Liver (tissue), 9 donors: ENCODE measurements around the gene SLFN12L. TPM values are rescaled to one million over a fixed set of nuclear protein-coding genes. Genes with fewer than 3 reads are reported as not detected.

ENCODE experiments used
- DNase-seq: peaks from one replicate; pipeline ENCODE4 v3.0.0-alpha.2; 2017; ENCODE audit warnings: low spot score
- H3K27ac ChIP-seq, 2 donors: one replicate each; pipeline ENCODE4 v1.7.0; 2013; ENCODE audit warnings: inconsistent platforms in 2 of 2, low read length in 2 of 2, control low read depth in 1 of 2, low read depth in 1 of 2, mild to moderate bottlenecking in 1 of 2
- H3K27me3 ChIP-seq, 4 donors: one replicate each; pipeline versions ENCODE4 v1.6.1 to v1.7.0; 2013; ENCODE audit warnings: low read length in 3 of 4, inconsistent platforms in 1 of 4, mild to moderate bottlenecking in 1 of 4, moderate library complexity in 1 of 4; ENCODE audit not compliant: control insufficient read depth in 4 of 4, insufficient read depth in 4 of 4
- H3K36me3 ChIP-seq, 4 donors: one replicate each; pipeline versions ENCODE4 v1.6.1 to v1.7.0; 2013; ENCODE audit warnings: low read length in 3 of 4, mild to moderate bottlenecking in 3 of 4, low read depth in 1 of 4, moderate library complexity in 1 of 4; ENCODE audit not compliant: control insufficient read depth in 4 of 4, insufficient read depth in 3 of 4
- H3K4me1 ChIP-seq, 4 donors: one replicate each; pipeline versions ENCODE4 v1.6.1 to v1.7.0; 2013; ENCODE audit warnings: low read length in 3 of 4, mild to moderate bottlenecking in 3 of 4, moderate library complexity in 1 of 4; ENCODE audit not compliant: control insufficient read depth in 4 of 4, insufficient read depth in 4 of 4
- H3K4me3 ChIP-seq, 3 donors: one replicate each; pipeline versions ENCODE4 v1.6.1 to v1.7.0; 2013; ENCODE audit warnings: low read length in 3 of 3, control low read depth in 1 of 3, low read depth in 1 of 3, mild to moderate bottlenecking in 1 of 3
- H3K9ac ChIP-seq, 2 donors: one replicate each; pipeline ENCODE4 v1.7.0; 2013; ENCODE audit warnings: low read length in 2 of 2, mild to moderate bottlenecking in 2 of 2, moderate library complexity in 2 of 2, control low read depth in 1 of 2, low read depth in 1 of 2
- H3K9me3 ChIP-seq, 4 donors: one replicate each; pipeline versions ENCODE4 v1.6.1 to v1.7.0; 2013; ENCODE audit warnings: low read length in 3 of 4; ENCODE audit not compliant: control insufficient read depth in 4 of 4
- EGR1 ChIP-seq, 2 donors: IDR thresholded peaks; 2 replicates each; pipeline ENCODE4 v1.6.1; 2016 to 2018; ENCODE audit warnings: antibody characterized with exemption in 2 of 2, low read depth in 2 of 2
- FOXA1 ChIP-seq: IDR thresholded peaks from 2 replicates; pipeline ENCODE4 v1.6.1; 2016; ENCODE audit warnings: antibody characterized with exemption
- FOXA2 ChIP-seq: IDR thresholded peaks from 2 replicates; pipeline ENCODE4 v1.6.1; 2016; ENCODE audit warnings: antibody characterized with exemption
- GABPA ChIP-seq, 2 donors: IDR thresholded peaks in 1 of 2; conservative IDR thresholded peaks in 1 of 2; 2 replicates each; pipeline ENCODE4 v1.6.1; 2016; ENCODE audit warnings: antibody characterized with exemption in 2 of 2, mild to moderate bottlenecking in 1 of 2, moderate library complexity in 1 of 2
- HNF4A ChIP-seq, 2 donors: conservative IDR thresholded peaks; 2 replicates each; pipeline ENCODE4 v1.6.1; 2016; ENCODE audit warnings: antibody characterized with exemption in 2 of 2, mild to moderate bottlenecking in 2 of 2
- HNF4G ChIP-seq: IDR thresholded peaks from 2 replicates; pipeline ENCODE4 v1.6.1; 2016; ENCODE audit warnings: antibody characterized with exemption
- JUND ChIP-seq, 2 donors: IDR thresholded peaks; 2 replicates each; pipeline ENCODE4 v1.6.1; 2016; ENCODE audit warnings: antibody characterized with exemption in 2 of 2
- NR2F2 ChIP-seq: IDR thresholded peaks from 2 replicates; pipeline ENCODE4 v1.6.1; 2016; ENCODE audit warnings: antibody characterized with exemption
- RAD21 ChIP-seq, 2 donors: IDR thresholded peaks; 2 replicates each; pipeline ENCODE4 v1.6.1; 2016; ENCODE audit warnings: antibody characterized with exemption in 2 of 2, mild to moderate bottlenecking in 2 of 2
- RXRA ChIP-seq, 2 donors: IDR thresholded peaks; 2 replicates each; pipeline ENCODE4 v1.6.1; 2017 to 2018; ENCODE audit warnings: antibody characterized with exemption in 2 of 2, mild to moderate bottlenecking in 1 of 2
- SP1 ChIP-seq: IDR thresholded peaks from 2 replicates; pipeline ENCODE4 v1.6.1; 2018; ENCODE audit warnings: antibody characterized with exemption, mild to moderate bottlenecking
- TAF1 ChIP-seq: conservative IDR thresholded peaks from 2 replicates; pipeline ENCODE4 v1.6.1; 2016; ENCODE audit warnings: antibody characterized with exemption, mild to moderate bottlenecking
- YY1 ChIP-seq: IDR thresholded peaks from 2 replicates; pipeline ENCODE4 v1.6.1; 2016; ENCODE audit warnings: antibody characterized with exemption, mild to moderate bottlenecking
- WGBS: extraction: QIAGEN DNeasy Blood & Tissue Kit; methylation state at CpG from one replicate; pipeline ENCODE4 v1.1.7; 2013; 5-methylcytosine and 5-hydroxymethylcytosine counted together
- polyA plus RNA-seq, 2 donors: library from polyadenylated mRNA; stranded (reverse) in 1 of 2; unstranded in 1 of 2; fragments of 200-250 nt in 1 of 2; fragments of >200 nt in 1 of 2; fragmentation: Nextera tagmentation in 1 of 2; extraction: Ambion mirVana in 1 of 2; gene quantifications; one replicate each; pipeline versions ENCODE4 v1.2.1 to v1.2.3, GENCODE V29; 2013 to 2015
- total RNA-seq, 2 donors: library from RNA; depleted of rRNA; stranded (reverse); fragments of >200 nt; gene quantifications; one replicate each; pipeline ENCODE4 v1.2.3, GENCODE V29; 2014
- TF ChIP-seq, protein P1 (sequence below): IDR thresholded peaks from 2 replicates; pipeline ENCODE4 v1.6.1; 2016; ENCODE audit warnings: antibody characterized with exemption
- TF ChIP-seq, protein P2 (sequence below): fragments of 150-350 bp; IDR thresholded peaks from 2 replicates; pipeline ENCODE4 v1.5.1; 2017; ENCODE audit warnings: improper control_type of control experiment, low read depth, low read length; ENCODE audit not compliant: missing input control
- TF ChIP-seq, protein P3 (sequence below): IDR thresholded peaks from 2 replicates; pipeline ENCODE4 v1.6.1; 2016; ENCODE audit warnings: antibody characterized with exemption
- TF ChIP-seq, protein P4 (sequence below): IDR thresholded peaks from 2 replicates; pipeline ENCODE4 v1.6.1; 2016; ENCODE audit warnings: antibody characterized with exemption, mild to moderate bottlenecking
- TF ChIP-seq, protein P5 (sequence below): IDR thresholded peaks from 2 replicates; pipeline ENCODE4 v1.6.1; 2016; ENCODE audit warnings: antibody characterized with exemption
- donor health status: healthy.
- donor health status: healthy.
- donor health status: healthy.
- donor health status: healthy.
- donor health status: healthy.

Gene SLFN12L
- total and polyA plus RNA-seq, 4 donors: 0.09 to 2.2 (median 0.27) TPM

DNA sequence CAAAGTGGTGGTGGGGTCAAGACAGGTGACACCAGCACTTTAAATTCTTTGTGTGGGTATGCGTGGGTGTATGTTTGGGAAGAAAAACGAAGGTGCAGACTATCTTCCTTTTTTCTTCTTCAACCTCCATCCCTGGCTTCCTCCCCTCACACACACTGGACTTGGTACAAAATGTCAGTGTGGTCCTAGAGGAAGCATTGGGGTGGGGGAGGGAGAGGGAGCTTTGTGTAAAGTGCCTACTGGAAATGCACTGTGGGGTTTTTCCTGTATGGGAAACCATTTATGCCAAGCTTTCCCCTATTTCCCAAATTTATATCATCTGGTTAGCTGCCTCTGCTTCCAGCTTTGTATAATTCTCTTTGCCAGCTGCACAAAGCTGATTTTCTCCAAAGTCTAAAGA is 44.4 kb downstream of the SLFN12L start:
- Histone ChIP-seq H3K27ac (no peak overlapping the region), H3K27me3 (peaks cover 3 to 28% (median 15%) of the 10 kb centered on the region in 4 donors), H3K4me3 (no peak overlapping the region), H3K36me3 (no peaks in the 10 kb centered on the region), H3K9ac (no peak overlapping the region), H3K9me3 (peaks cover 0 to 6% (median under 1%) of the 10 kb centered on the region in 4 donors), H3K4me1 (no peaks in the 10 kb centered on the region)
- WGBS: 13% methylated on average over 2 of the region's 2 CpGs
- no peak for DNase-seq
- no peak for TF ChIP-seq JUND (IDR thresholded peaks at IDR 0.05)
- TF ChIP-seq, protein P1, sequence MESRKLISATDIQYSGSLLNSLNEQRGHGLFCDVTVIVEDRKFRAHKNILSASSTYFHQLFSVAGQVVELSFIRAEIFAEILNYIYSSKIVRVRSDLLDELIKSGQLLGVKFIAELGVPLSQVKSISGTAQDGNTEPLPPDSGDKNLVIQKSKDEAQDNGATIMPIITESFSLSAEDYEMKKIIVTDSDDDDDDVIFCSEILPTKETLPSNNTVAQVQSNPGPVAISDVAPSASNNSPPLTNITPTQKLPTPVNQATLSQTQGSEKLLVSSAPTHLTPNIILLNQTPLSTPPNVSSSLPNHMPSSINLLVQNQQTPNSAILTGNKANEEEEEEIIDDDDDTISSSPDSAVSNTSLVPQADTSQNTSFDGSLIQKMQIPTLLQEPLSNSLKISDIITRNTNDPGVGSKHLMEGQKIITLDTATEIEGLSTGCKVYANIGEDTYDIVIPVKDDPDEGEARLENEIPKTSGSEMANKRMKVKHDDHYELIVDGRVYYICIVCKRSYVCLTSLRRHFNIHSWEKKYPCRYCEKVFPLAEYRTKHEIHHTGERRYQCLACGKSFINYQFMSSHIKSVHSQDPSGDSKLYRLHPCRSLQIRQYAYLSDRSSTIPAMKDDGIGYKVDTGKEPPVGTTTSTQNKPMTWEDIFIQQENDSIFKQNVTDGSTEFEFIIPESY: no peak
- TF ChIP-seq FOXA1: no peak
- no peak for TF ChIP-seq EGR1 (IDR thresholded peaks at IDR 0.05; ENCODE audit: low read depth in 2 of 2)
- TF ChIP-seq, protein P2, sequence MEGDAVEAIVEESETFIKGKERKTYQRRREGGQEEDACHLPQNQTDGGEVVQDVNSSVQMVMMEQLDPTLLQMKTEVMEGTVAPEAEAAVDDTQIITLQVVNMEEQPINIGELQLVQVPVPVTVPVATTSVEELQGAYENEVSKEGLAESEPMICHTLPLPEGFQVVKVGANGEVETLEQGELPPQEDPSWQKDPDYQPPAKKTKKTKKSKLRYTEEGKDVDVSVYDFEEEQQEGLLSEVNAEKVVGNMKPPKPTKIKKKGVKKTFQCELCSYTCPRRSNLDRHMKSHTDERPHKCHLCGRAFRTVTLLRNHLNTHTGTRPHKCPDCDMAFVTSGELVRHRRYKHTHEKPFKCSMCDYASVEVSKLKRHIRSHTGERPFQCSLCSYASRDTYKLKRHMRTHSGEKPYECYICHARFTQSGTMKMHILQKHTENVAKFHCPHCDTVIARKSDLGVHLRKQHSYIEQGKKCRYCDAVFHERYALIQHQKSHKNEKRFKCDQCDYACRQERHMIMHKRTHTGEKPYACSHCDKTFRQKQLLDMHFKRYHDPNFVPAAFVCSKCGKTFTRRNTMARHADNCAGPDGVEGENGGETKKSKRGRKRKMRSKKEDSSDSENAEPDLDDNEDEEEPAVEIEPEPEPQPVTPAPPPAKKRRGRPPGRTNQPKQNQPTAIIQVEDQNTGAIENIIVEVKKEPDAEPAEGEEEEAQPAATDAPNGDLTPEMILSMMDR: no peak
- TF ChIP-seq, protein P3, sequence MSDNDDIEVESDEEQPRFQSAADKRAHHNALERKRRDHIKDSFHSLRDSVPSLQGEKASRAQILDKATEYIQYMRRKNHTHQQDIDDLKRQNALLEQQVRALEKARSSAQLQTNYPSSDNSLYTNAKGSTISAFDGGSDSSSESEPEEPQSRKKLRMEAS: no peak
- no peak for TF ChIP-seq YY1
- TF ChIP-seq HNF4A (conservative IDR thresholded peaks at IDR 0.05): no peak
- no peak for TF ChIP-seq NR2F2
- no peak for TF ChIP-seq HNF4G
- TF ChIP-seq, protein P4, sequence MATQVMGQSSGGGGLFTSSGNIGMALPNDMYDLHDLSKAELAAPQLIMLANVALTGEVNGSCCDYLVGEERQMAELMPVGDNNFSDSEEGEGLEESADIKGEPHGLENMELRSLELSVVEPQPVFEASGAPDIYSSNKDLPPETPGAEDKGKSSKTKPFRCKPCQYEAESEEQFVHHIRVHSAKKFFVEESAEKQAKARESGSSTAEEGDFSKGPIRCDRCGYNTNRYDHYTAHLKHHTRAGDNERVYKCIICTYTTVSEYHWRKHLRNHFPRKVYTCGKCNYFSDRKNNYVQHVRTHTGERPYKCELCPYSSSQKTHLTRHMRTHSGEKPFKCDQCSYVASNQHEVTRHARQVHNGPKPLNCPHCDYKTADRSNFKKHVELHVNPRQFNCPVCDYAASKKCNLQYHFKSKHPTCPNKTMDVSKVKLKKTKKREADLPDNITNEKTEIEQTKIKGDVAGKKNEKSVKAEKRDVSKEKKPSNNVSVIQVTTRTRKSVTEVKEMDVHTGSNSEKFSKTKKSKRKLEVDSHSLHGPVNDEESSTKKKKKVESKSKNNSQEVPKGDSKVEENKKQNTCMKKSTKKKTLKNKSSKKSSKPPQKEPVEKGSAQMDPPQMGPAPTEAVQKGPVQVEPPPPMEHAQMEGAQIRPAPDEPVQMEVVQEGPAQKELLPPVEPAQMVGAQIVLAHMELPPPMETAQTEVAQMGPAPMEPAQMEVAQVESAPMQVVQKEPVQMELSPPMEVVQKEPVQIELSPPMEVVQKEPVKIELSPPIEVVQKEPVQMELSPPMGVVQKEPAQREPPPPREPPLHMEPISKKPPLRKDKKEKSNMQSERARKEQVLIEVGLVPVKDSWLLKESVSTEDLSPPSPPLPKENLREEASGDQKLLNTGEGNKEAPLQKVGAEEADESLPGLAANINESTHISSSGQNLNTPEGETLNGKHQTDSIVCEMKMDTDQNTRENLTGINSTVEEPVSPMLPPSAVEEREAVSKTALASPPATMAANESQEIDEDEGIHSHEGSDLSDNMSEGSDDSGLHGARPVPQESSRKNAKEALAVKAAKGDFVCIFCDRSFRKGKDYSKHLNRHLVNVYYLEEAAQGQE: no peak
- TF ChIP-seq, protein P5, sequence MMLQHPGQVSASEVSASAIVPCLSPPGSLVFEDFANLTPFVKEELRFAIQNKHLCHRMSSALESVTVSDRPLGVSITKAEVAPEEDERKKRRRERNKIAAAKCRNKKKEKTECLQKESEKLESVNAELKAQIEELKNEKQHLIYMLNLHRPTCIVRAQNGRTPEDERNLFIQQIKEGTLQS: no peak
- TF ChIP-seq RXRA (IDR thresholded peaks at IDR 0.05): no peak
- no peak for TF ChIP-seq FOXA2

DNA sequence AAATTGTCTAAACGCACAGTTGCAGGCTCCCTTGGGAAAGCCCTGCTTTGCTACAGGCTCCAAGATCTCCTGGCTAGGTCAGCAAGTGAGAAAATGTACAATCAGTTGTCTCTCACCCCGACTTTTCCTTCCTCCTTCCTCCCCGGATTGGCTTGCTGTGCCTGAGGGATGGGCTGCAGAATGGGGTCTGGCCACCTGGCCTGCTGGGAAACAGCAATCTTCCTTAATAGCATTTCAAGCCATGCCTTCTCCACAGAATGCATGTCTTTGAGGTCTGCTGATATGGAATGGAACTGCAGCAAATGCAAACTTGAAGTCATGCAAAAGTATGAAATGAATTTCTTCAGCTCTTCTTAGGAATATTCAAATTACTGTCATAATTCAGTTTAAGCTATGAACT is 46.1 kb downstream of the SLFN12L start:
- no peak overlapping the region for H3K9ac ChIP-seq
- 27% methylated on average over 3 of the region's 3 CpGs for WGBS
- no peak for DNase-seq
- no peak overlapping the region for H3K4me3 ChIP-seq
- H3K36me3 ChIP-seq: no peaks in the 10 kb centered on the region
- H3K4me1 ChIP-seq: peaks cover 0 to 10% (median 3%) of the 10 kb centered on the region in 4 donors
- peaks cover 0 to 29% (median 11%) of the 10 kb centered on the region in 4 donors for H3K27me3 ChIP-seq
- H3K9me3 ChIP-seq: peaks cover 0 to 6% (median under 1%) of the 10 kb centered on the region in 4 donors
- no peak overlapping the region for H3K27ac ChIP-seq
- TF ChIP-seq SP1: no peak
- no peak for TF ChIP-seq RAD21 (IDR thresholded peaks at IDR 0.05)
- TF ChIP-seq GABPA (IDR thresholded peaks at IDR 0.05 in 1 of 2, conservative IDR thresholded peaks at IDR 0.05 in 1 of 2): no peak
- no peak for TF ChIP-seq HNF4G
- TF ChIP-seq, protein P5: no peak
- no peak for TF ChIP-seq EGR1 (IDR thresholded peaks at IDR 0.05; ENCODE audit: low read depth in 2 of 2)
- TF ChIP-seq, protein P4: no peak
- TF ChIP-seq FOXA2: no peak
- TF ChIP-seq, protein P1: no peak
- no peak for TF ChIP-seq TAF1
